ENCODE data around the gene CYCS.

CYCS gene

GRCh38 chr7:25124465-25125136, 459 bp downstream of the CYCS start:
- no peak for TF ChIP-seq TAF1 (IDR thresholded peaks at IDR 0.05; ENCODE audit: low read depth)
- no peak for TF ChIP-seq TEAD4 (IDR thresholded peaks at IDR 0.05)
- no peak for TF ChIP-seq EGR1 (IDR thresholded peaks at IDR 0.05)
- TF ChIP-seq MAX (IDR thresholded peaks at IDR 0.05) = no peak
- TF ChIP-seq EP300 (IDR thresholded peaks at IDR 0.05; ENCODE audit: borderline replicate concordance) = no peak
- no peak for TF ChIP-seq YY1 (IDR thresholded peaks at IDR 0.05; ENCODE audit: low read depth)
- no peak for TF ChIP-seq USF1 (IDR thresholded peaks at IDR 0.05)
- TF ChIP-seq FOXM1 (IDR thresholded peaks at IDR 0.05; ENCODE audit: borderline replicate concordance, low read depth) = no peak
- TF ChIP-seq CREB1 (IDR thresholded peaks at IDR 0.05; ENCODE audit: low read depth) = no peak
- no peak for TF ChIP-seq CEBPB (IDR thresholded peaks at IDR 0.05)
- TF ChIP-seq ZBTB7A (IDR thresholded peaks at IDR 0.05; ENCODE audit: low read depth) = no peak
- TF ChIP-seq RAD21 (IDR thresholded peaks at IDR 0.05; ENCODE audit: low read depth) = no peak
- TF ChIP-seq NFIC (IDR thresholded peaks at IDR 0.05) = no peak

- no peak for TF ChIP-seq TCF12 (IDR thresholded peaks at IDR 0.05; ENCODE audit: low read depth)
- TF ChIP-seq EP300 (IDR thresholded peaks at IDR 0.05; ENCODE audit: borderline replicate concordance) = no peak
- TF ChIP-seq YY1 (IDR thresholded peaks at IDR 0.05; ENCODE audit: low read depth) = no peak
- no peak for TF ChIP-seq EGR1 (IDR thresholded peaks at IDR 0.05)
- no peak for TF ChIP-seq RAD21 (IDR thresholded peaks at IDR 0.05; ENCODE audit: low read depth)
- no peak for TF ChIP-seq FOXM1 (IDR thresholded peaks at IDR 0.05; ENCODE audit: borderline replicate concordance, low read depth)
- no peak for TF ChIP-seq MAX (IDR thresholded peaks at IDR 0.05)
- no peak for TF ChIP-seq CREB1 (IDR thresholded peaks at IDR 0.05; ENCODE audit: low read depth)
- TF ChIP-seq CEBPB (IDR thresholded peaks at IDR 0.05) = no peak
- no peak for TF ChIP-seq TAF1 (IDR thresholded peaks at IDR 0.05; ENCODE audit: low read depth)
- no peak for TF ChIP-seq TEAD4 (IDR thresholded peaks at IDR 0.05)
- no peak for TF ChIP-seq REST (IDR thresholded peaks at IDR 0.05; ENCODE audit: low read depth)
- TF ChIP-seq USF1 (IDR thresholded peaks at IDR 0.05) = no peak
- no peak for TF ChIP-seq NFIC (IDR thresholded peaks at IDR 0.05)
Measured at GRCh38 chr7:25122373-25122772, 2.7 kb downstream of the CYCS start.

GRCh38 chr7:25121599-25121998, 3.5 kb downstream of the CYCS start:
- TF ChIP-seq EP300 (IDR thresholded peaks at IDR 0.05; ENCODE audit: borderline replicate concordance) = no peak
- TF ChIP-seq TAF1 (IDR thresholded peaks at IDR 0.05; ENCODE audit: low read depth) = no peak
- TF ChIP-seq CEBPB (IDR thresholded peaks at IDR 0.05) = no peak
- no peak for TF ChIP-seq CREB1 (IDR thresholded peaks at IDR 0.05; ENCODE audit: low read depth)
- no peak for TF ChIP-seq TEAD4 (IDR thresholded peaks at IDR 0.05)
- TF ChIP-seq NFIC (IDR thresholded peaks at IDR 0.05) = no peak
- TF ChIP-seq YY1 (IDR thresholded peaks at IDR 0.05; ENCODE audit: low read depth) = no peak
- TF ChIP-seq EGR1 (IDR thresholded peaks at IDR 0.05) = no peak
- TF ChIP-seq MAX (IDR thresholded peaks at IDR 0.05) = no peak

GRCh38 chr7:25119102-25119501, 6.0 kb downstream of the CYCS start:
- TF ChIP-seq RAD21 (IDR thresholded peaks at IDR 0.05; ENCODE audit: low read depth) (no peak), REST (IDR thresholded peaks at IDR 0.05; ENCODE audit: low read depth) (no peak), FOXM1 (IDR thresholded peaks at IDR 0.05; ENCODE audit: borderline replicate concordance, low read depth) (no peak), TCF12 (IDR thresholded peaks at IDR 0.05; ENCODE audit: low read depth) (no peak), EGR1 (IDR thresholded peaks at IDR 0.05) (no peak), CREB1 (IDR thresholded peaks at IDR 0.05; ENCODE audit: low read depth) (no peak), USF1 (IDR thresholded peaks at IDR 0.05) (no peak), TAF1 (IDR thresholded peaks at IDR 0.05; ENCODE audit: low read depth) (no peak), CEBPB (IDR thresholded peaks at IDR 0.05) (no peak)

- no peak for TF ChIP-seq RAD21 (IDR thresholded peaks at IDR 0.05; ENCODE audit: low read depth)
- no peak for TF ChIP-seq CREB1 (IDR thresholded peaks at IDR 0.05; ENCODE audit: low read depth)
- TF ChIP-seq EP300 (IDR thresholded peaks at IDR 0.05; ENCODE audit: borderline replicate concordance) = no peak
- no peak for TF ChIP-seq REST (IDR thresholded peaks at IDR 0.05; ENCODE audit: low read depth)
- no peak for TF ChIP-seq MAX (IDR thresholded peaks at IDR 0.05)
- TF ChIP-seq TAF1 (IDR thresholded peaks at IDR 0.05; ENCODE audit: low read depth) = no peak
- TF ChIP-seq USF1 (IDR thresholded peaks at IDR 0.05) = no peak
- TF ChIP-seq CEBPB (IDR thresholded peaks at IDR 0.05) = no peak
- TF ChIP-seq ZBTB7A (IDR thresholded peaks at IDR 0.05; ENCODE audit: low read depth) = no peak
- no peak for TF ChIP-seq FOXM1 (IDR thresholded peaks at IDR 0.05; ENCODE audit: borderline replicate concordance, low read depth)
- TF ChIP-seq NFIC (IDR thresholded peaks at IDR 0.05) = no peak
- no peak for TF ChIP-seq EGR1 (IDR thresholded peaks at IDR 0.05)
- no peak for TF ChIP-seq TEAD4 (IDR thresholded peaks at IDR 0.05)
- TF ChIP-seq YY1 (IDR thresholded peaks at IDR 0.05; ENCODE audit: low read depth) = no peak
- no peak for TF ChIP-seq TCF12 (IDR thresholded peaks at IDR 0.05; ENCODE audit: low read depth)
Measured at GRCh38 chr7:25118048-25118753, 6.9 kb downstream of the CYCS start.

All from Ishikawa (cell line).